HEK293T (cell line): ENCODE results near the gene ZSCAN22.

Source experiments
- CTCF ChIA-PET: fragments of 350-600 bp; formaldehyde crosslinking; extraction: SDS; loops from one replicate; lab custom pipeline; 2021; ENCODE audit warnings: antibody characterized with exemption, inconsistent platforms; lab: Yijun Ruan, JAX
- POLR2A ChIA-PET: fragments of 350-600 bp; formaldehyde crosslinking; extraction: SDS; loops from one replicate; lab custom pipeline; 2020; ENCODE audit warnings: antibody characterized with exemption, inconsistent platforms; lab: Yijun Ruan, JAX
- DNase-seq: peaks from one replicate; pipeline ENCODE4 v3.0.0; 2012; ENCODE audit warnings: mixed read lengths; ENCODE audit errors: extremely low spot score
- ARNT ChIP-seq: fragments of 450-650 bp; IDR thresholded peaks from 2 replicates; pipeline ENCODE4 v1.6.1; 2017; ENCODE audit warnings: mild to moderate bottlenecking
- BHLHE40 ChIP-seq: fragments of 450-650 bp; IDR thresholded peaks from 2 replicates; pipeline ENCODE4 v1.6.1; 2016; ENCODE audit warnings: mild to moderate bottlenecking, moderate library complexity, borderline replicate concordance
- CTBP1 ChIP-seq: fragments of 450-650 bp; IDR thresholded peaks from 2 replicates; pipeline ENCODE4 v1.6.1; 2016; ENCODE audit warnings: borderline replicate concordance
- ELF4 ChIP-seq: fragments of 450-650 bp; IDR thresholded peaks from 2 replicates; pipeline ENCODE4 v1.6.1; 2017; ENCODE audit warnings: antibody characterized with exemption
- FOXA1 ChIP-seq: fragments of 450-650 bp; IDR thresholded peaks from 2 replicates; pipeline ENCODE4 v1.6.1; 2016; ENCODE audit warnings: mild to moderate bottlenecking
- FOXK2 ChIP-seq: fragments of 450-650 bp; IDR thresholded peaks from 2 replicates; pipeline ENCODE4 v1.6.1; 2016; ENCODE audit warnings: mild to moderate bottlenecking
- FOXM1 ChIP-seq: fragments of 450-650 bp; IDR thresholded peaks from 2 replicates; pipeline ENCODE4 v1.6.1; 2017; ENCODE audit warnings: mild to moderate bottlenecking, borderline replicate concordance
- HDGF ChIP-seq: fragments of 450-650 bp; IDR thresholded peaks from 2 replicates; pipeline ENCODE4 v1.6.1; 2017; ENCODE audit warnings: antibody characterized with exemption, borderline replicate concordance
- L3MBTL2 ChIP-seq: fragments of 450-650 bp; conservative IDR thresholded peaks from 2 replicates; pipeline ENCODE4 v1.6.1; 2016; ENCODE audit warnings: mild to moderate bottlenecking
- LEF1 ChIP-seq: fragments of 450-650 bp; IDR thresholded peaks from 2 replicates; pipeline ENCODE4 v1.6.1; 2017; ENCODE audit warnings: mild to moderate bottlenecking, borderline replicate concordance
- NFRKB ChIP-seq: fragments of 450-650 bp; IDR thresholded peaks from 2 replicates; pipeline ENCODE4 v1.6.1; 2016; ENCODE audit warnings: mild to moderate bottlenecking, moderate library complexity
- SP1 ChIP-seq: fragments of 450-650 bp; IDR thresholded peaks from 2 replicates; pipeline ENCODE4 v1.6.1; 2017
- SUZ12 ChIP-seq: fragments of 450-650 bp; IDR thresholded peaks from 2 replicates; pipeline ENCODE4 v1.6.1; 2016; ENCODE audit warnings: mild to moderate bottlenecking
- TARDBP ChIP-seq: fragments of 450-650 bp; IDR thresholded peaks from 2 replicates; pipeline ENCODE4 v1.6.1; 2016
- ZNF384 ChIP-seq: fragments of 450-650 bp; IDR thresholded peaks from 2 replicates; pipeline ENCODE4 v1.6.1; 2016
- TF ChIP-seq, protein P1 (sequence below): fragments of 450-650 bp; IDR thresholded peaks from 2 replicates; pipeline ENCODE4 v1.6.1; 2016

The ZSCAN22 gene

GRCh38 chr19:58279925-58280316, 46.9 kb upstream of the ZSCAN22 start:
- ChIA-PET CTCF (no interaction called here), POLR2A (interaction anchor here (1.0 to 2.0 kb wide), 3 partner anchors 20 to 129 kb away, joined by 3 to 4 read pairs (median 3); partner anchors contain the start of genes ZNF497 and ZNF584)
- TF ChIP-seq HDGF, result no peak
- TF ChIP-seq FOXA1, result no peak
- no peak for TF ChIP-seq ARNT
- TF ChIP-seq FOXM1, result no peak
- TF ChIP-seq L3MBTL2, result no peak
- TF ChIP-seq CTBP1, result no peak
- TF ChIP-seq, protein P1, sequence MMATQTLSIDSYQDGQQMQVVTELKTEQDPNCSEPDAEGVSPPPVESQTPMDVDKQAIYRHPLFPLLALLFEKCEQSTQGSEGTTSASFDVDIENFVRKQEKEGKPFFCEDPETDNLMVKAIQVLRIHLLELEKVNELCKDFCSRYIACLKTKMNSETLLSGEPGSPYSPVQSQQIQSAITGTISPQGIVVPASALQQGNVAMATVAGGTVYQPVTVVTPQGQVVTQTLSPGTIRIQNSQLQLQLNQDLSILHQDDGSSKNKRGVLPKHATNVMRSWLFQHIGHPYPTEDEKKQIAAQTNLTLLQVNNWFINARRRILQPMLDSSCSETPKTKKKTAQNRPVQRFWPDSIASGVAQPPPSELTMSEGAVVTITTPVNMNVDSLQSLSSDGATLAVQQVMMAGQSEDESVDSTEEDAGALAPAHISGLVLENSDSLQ, result no peak
- TF ChIP-seq BHLHE40, result no peak
- no peak for TF ChIP-seq FOXK2
- TF ChIP-seq ELF4, result no peak
- DNase-seq, result no peak

DNA sequence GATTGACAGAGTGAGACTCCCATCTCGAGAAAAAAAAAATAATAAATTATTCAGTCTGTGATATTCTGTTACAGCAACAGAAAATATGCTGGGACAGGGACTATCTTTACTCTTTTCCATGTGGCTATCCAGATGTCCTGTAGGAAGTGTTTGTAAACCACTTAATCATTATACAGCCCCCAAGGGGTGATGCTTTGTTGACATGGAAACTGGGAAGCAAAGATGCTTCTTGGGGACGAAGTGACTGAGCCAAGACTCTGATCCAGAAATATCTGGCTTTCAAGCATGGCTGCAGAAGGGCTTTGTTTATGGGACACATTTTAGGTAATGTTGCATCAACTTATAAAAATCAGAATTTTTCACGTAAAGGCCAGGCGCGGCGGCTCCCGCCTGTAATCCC, 42.6 kb upstream of the ZSCAN22 start:
- no peak for DNase-seq
- TF ChIP-seq, protein P1, result no peak
- TF ChIP-seq LEF1, result no peak
- POLR2A ChIA-PET, result no interaction called here
- CTCF ChIA-PET, result no interaction called here

DNA sequence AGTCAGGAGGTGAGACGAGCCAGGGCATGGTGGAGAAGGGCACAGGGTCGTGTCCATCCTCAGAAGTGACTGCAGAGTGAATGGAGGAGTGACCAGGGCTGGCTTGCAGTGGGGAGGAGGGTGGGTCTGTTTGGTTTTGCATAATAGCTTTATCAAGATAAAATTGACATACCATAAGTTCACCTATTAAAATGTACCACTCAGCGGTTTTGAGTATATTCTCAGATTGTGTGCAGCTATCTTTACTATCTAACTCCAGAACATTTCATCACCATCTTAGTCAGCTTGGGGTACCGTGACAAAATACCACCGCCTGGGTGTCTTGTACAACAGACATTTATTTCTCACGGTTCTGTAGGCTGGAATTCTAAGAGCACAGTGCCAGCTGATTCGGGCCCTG, 34.9 kb upstream of the ZSCAN22 start:
- TF ChIP-seq SP1 (no peak), LEF1 (no peak), FOXM1 (no peak), FOXK2 (no peak), BHLHE40 (no peak), FOXA1 (no peak), CTBP1 (no peak)
- TF ChIP-seq, protein P1, result no peak
- POLR2A ChIA-PET, result no interaction called here
- CTCF ChIA-PET, result no interaction called here
- DNase-seq, result no peak

DNA sequence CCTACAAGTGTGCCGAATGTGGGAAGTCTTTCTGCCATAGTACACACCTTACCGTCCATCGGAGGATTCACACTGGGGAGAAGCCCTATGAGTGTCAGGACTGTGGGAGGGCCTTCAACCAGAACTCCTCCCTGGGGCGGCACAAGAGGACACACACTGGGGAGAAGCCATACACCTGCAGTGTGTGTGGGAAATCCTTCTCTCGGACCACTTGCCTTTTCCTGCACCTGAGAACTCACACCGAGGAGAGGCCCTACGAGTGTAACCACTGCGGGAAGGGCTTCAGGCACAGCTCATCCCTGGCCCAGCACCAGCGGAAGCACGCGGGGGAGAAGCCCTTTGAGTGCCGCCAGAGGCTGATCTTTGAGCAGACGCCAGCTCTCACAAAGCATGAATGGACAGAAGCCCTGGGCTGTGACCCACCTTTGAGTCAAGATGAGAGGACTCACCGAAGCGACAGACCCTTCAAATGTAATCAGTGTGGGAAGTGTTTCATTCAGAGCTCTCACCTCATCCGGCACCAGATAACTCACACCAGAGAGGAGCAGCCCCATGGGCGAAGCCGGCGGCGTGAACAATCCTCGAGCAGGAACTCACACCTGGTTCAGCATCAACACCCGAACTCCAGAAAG, 31.9 kb upstream of the ZSCAN22 start:
- ChIA-PET CTCF (no interaction called here), POLR2A (no interaction called here)
- no peak for DNase-seq
- TF ChIP-seq NFRKB (no peak), ELF4 (no peak), LEF1 (no peak), FOXK2 (no peak), L3MBTL2 (no peak), TARDBP (no peak), ZNF384 (no peak), HDGF (no peak), FOXA1 (no peak), SUZ12 (no peak)

- ChIA-PET POLR2A (no interaction called here), CTCF (no interaction called here)
- DNase-seq, result no peak
- TF ChIP-seq ZNF384, result no peak
- TF ChIP-seq CTBP1, result no peak
- no peak for TF ChIP-seq FOXK2
- TF ChIP-seq ELF4, result no peak
- no peak for TF ChIP-seq FOXA1
- TF ChIP-seq BHLHE40, result no peak
- no peak for TF ChIP-seq SP1
- no peak for TF ChIP-seq NFRKB
- no peak for TF ChIP-seq SUZ12
- no peak for TF ChIP-seq LEF1
- TF ChIP-seq, protein P1, result no peak
- no peak for TF ChIP-seq FOXM1
- no peak for TF ChIP-seq TARDBP
- no peak for TF ChIP-seq HDGF
- TF ChIP-seq ARNT, result no peak
Measured at GRCh38 chr19:58296104-58296503, 30.7 kb upstream of the ZSCAN22 start.

- TF ChIP-seq FOXK2, result no peak
- no peak for TF ChIP-seq CTBP1
- no peak for TF ChIP-seq NFRKB
- no peak for TF ChIP-seq L3MBTL2
- no peak for TF ChIP-seq ZNF384
- TF ChIP-seq SP1, result no peak
- DNase-seq, result no peak
- POLR2A ChIA-PET, result no interaction called here
- CTCF ChIA-PET, result no interaction called here
Measured at GRCh38 chr19:58300620-58301019, 26.2 kb upstream of the ZSCAN22 start.
